ENCODE data around the gene DECR2. TPM values are rescaled to one million over a fixed set of nuclear protein-coding genes. Genes with fewer than 3 reads are reported as not detected.

DECR2 gene
- total and polyA plus RNA-seq, 2 of the 13 experiments (the other 11 are each of a cell fraction or from before 2014, with no cell fraction given) = 36.3 to 44.6 TPM

GRCh38 chr16:381789-382717, 19.6 kb upstream of the DECR2 start, which contains the start of gene PGAP6 (continued):
- peak; percentile 36; the same call in 1 of the 2 replicates for TF ChIP-seq ZNF574 (CRISPR knock-in tag; IDR thresholded peaks at IDR 0.05)
- TF ChIP-seq ZNF496 (CRISPR knock-in tag; IDR thresholded peaks at IDR 0.05; ENCODE audit: insufficient replicate concordance) = no peak
- peak in 1 of 2 experiments; percentile 74; a peak in 2 of 4 replicates for TF ChIP-seq POLR2A (IDR thresholded peaks at IDR 0.05; ENCODE audit: insufficient read depth in 1 of 2, low read depth in 2 of 2, low read length in 2 of 2)
- TF ChIP-seq TBX2 (CRISPR knock-in tag; IDR thresholded peaks at IDR 0.05; ENCODE audit: borderline replicate concordance) = 0 out of 2 replicates have a peak, but pooled peaks have one; percentile 30
- no peak for TF ChIP-seq PITX1 (CRISPR knock-in tag; IDR thresholded peaks at IDR 0.05)
- peak; percentile 64 for TF ChIP-seq GABPA (IDR thresholded peaks at IDR 0.05; ENCODE audit: low read depth, low read length)
- no peak for TF ChIP-seq GABPA (CRISPR knock-in tag; IDR thresholded peaks at IDR 0.05; ENCODE audit: low read depth)
- TF ChIP-seq MAZ (IDR thresholded peaks at IDR 0.05; ENCODE audit: borderline replicate concordance, low read depth, low read length) = no peak
- TF ChIP-seq MAZ (CRISPR knock-in tag; IDR thresholded peaks at IDR 0.05; ENCODE audit: low read depth) = peak; percentile 25; the same call in 1 of the 2 replicates
- TF ChIP-seq SMARCE1 (IDR thresholded peaks at IDR 0.05; ENCODE audit: borderline replicate concordance) = no peak
- TF ChIP-seq POLR2G (IDR thresholded peaks at IDR 0.05; ENCODE audit: low read depth, low read length) = peak; percentile 66
- TF ChIP-seq ZKSCAN5 (CRISPR knock-in tag; IDR thresholded peaks at IDR 0.05) = no peak
- TF ChIP-seq ZNF136 (CRISPR knock-in tag; IDR thresholded peaks at IDR 0.05; ENCODE audit: low read depth) = no peak
- no peak for TF ChIP-seq PLSCR1 (CRISPR knock-in tag; IDR thresholded peaks at IDR 0.05; ENCODE audit: borderline replicate concordance)
- no peak for TF ChIP-seq IKZF4 (CRISPR knock-in tag; IDR thresholded peaks at IDR 0.05; ENCODE audit: borderline replicate concordance, low read depth, not compliant biosample characterization)
- TF ChIP-seq ZSCAN5A (CRISPR knock-in tag; IDR thresholded peaks at IDR 0.05; ENCODE audit: borderline replicate concordance) = no peak
- TF ChIP-seq CENPBD1 (CRISPR knock-in tag; IDR thresholded peaks at IDR 0.05; ENCODE audit: borderline replicate concordance, low read depth) = no peak
- TF ChIP-seq ZNF468 (CRISPR knock-in tag; IDR thresholded peaks at IDR 0.05) = no peak
- TF ChIP-seq ZNF790 (CRISPR knock-in tag; IDR thresholded peaks at IDR 0.05; ENCODE audit: borderline replicate concordance) = no peak
- no peak for TF ChIP-seq XBP1 (CRISPR knock-in tag; IDR thresholded peaks at IDR 0.05)
- TF ChIP-seq ZNF670 (CRISPR knock-in tag; IDR thresholded peaks at IDR 0.05; ENCODE audit: borderline replicate concordance) = no peak
- 0 out of 2 replicates have a peak, but pooled peaks have one; percentile 25 for TF ChIP-seq ZNF768 (CRISPR knock-in tag; IDR thresholded peaks at IDR 0.05)
- no peak for TF ChIP-seq MZF1 (CRISPR knock-in tag; IDR thresholded peaks at IDR 0.05; ENCODE audit: borderline replicate concordance)
- no peak for TF ChIP-seq NFE2L2 (IDR thresholded peaks at IDR 0.05; ENCODE audit: low read length)
- no peak for TF ChIP-seq THAP11 (CRISPR knock-in tag; IDR thresholded peaks at IDR 0.05)

Measured in HepG2 (cell line).